Measurements from ENCODE around the gene SLC2A11. TPM values are rescaled to one million over a fixed set of nuclear protein-coding genes. Genes with fewer than 3 reads are reported as not detected.

SLC2A11 gene
- polyA plus RNA-seq, 3 donors: 1.3 to 3.3 (median 2.5) TPM

- no peak for TF ChIP-seq CTCF (IDR thresholded peaks at IDR 0.05)
These were observed 22.7 kb upstream of the SLC2A11 start for GRCh38 chr22:23834793-23835483.

GRCh38 chr22:23835484-23836144 lies 22.1 kb upstream of the SLC2A11 start:
- peak in 1 of 3 donors; percentile 2 for DNase-seq
- Histone ChIP-seq H3K36me3 (replicated peaks in 1 of 2; ENCODE audit: control insufficient read depth in 1 of 2, insufficient read depth in 2 of 2, low read length in 2 of 2) (peaks cover 51 to 60% of the 10 kb centered on the region in 2 donors), H3K4me1 (ENCODE audit: control insufficient read depth in 1 of 2, insufficient read depth in 2 of 2, low read length in 2 of 2) (peaks cover 16 to 17% of the 10 kb centered on the region in 2 donors), H3K79me2 (ENCODE audit: insufficient read depth, low read length) (no peaks in the 10 kb centered on the region), H3K27me3 (ENCODE audit: control insufficient read depth in 2 of 2, insufficient read depth in 2 of 2, low read length in 2 of 2) (no peaks in the 10 kb centered on the region), H3K9me3 (replicated peaks in 1 of 2; ENCODE audit: control insufficient read depth in 1 of 2, insufficient read depth in 1 of 2, low read length in 2 of 2) (no peaks in the 10 kb centered on the region), H2AFZ (ENCODE audit: insufficient read depth, low read depth, low read length, poor library complexity, severe bottlenecking) (no peak overlapping the region), H3K9ac (ENCODE audit: insufficient read depth, low read length, poor library complexity, severe bottlenecking) (no peak overlapping the region), H4K20me1 (ENCODE audit: insufficient read depth, low read length) (peaks cover 29% of the 10 kb centered on the region), H3K27ac (ENCODE audit: low read depth in 1 of 2, low read length in 2 of 2) (no peak overlapping the region), H3K4me3 (replicated peaks in 1 of 3; ENCODE audit: low read depth in 2 of 3, low read length in 3 of 3) (no peak overlapping the region), H3K4me2 (replicated peaks; ENCODE audit: extremely low read depth, low read length, poor library complexity, severe bottlenecking) (no peak overlapping the region)
- Mint-ChIP-seq H3K4me3 (no peak overlapping the region), H3K9me3 (no peaks in the 10 kb centered on the region), H3K4me1 (peaks cover 20% of the 10 kb centered on the region), H3K27ac (peak overlapping the region in 4 of 7 donors; percentile 8 to 79 (median 18)), H3K36me3 (peaks cover 31 to 61% of the 10 kb centered on the region in 2 donors), H3K27me3 (ENCODE audit: low read depth in 3 of 3) (peaks cover 1 to 8% (median 3%) of the 10 kb centered on the region in 3 donors)
- WGBS (ENCODE audit: insufficient coverage): 78% methylated on average over 3 of the region's 11 CpGs
- intact Hi-C loops (cut with micrococcal nuclease): loop anchor here in 1 of 2 donors (5.0 kb wide), 1 partner anchor 118 kb away; no protein-coding TSS in a partner anchor
- no peak for TF ChIP-seq CTCF (IDR thresholded peaks at IDR 0.05)

More at GRCh38 chr22:23834793-23835483, 22.7 kb upstream of the SLC2A11 start:
- Histone ChIP-seq H3K4me1 (ENCODE audit: control insufficient read depth in 1 of 2, insufficient read depth in 2 of 2, low read length in 2 of 2) (peaks cover 16 to 17% of the 10 kb centered on the region in 2 donors), H3K9ac (ENCODE audit: insufficient read depth, low read length, poor library complexity, severe bottlenecking) (no peak overlapping the region), H3K27me3 (ENCODE audit: control insufficient read depth in 2 of 2, insufficient read depth in 2 of 2, low read length in 2 of 2) (no peaks in the 10 kb centered on the region), H3K36me3 (replicated peaks in 1 of 2; ENCODE audit: control insufficient read depth in 1 of 2, insufficient read depth in 2 of 2, low read length in 2 of 2) (peaks cover 51 to 67% of the 10 kb centered on the region in 2 donors), H3K4me2 (replicated peaks; ENCODE audit: extremely low read depth, low read length, poor library complexity, severe bottlenecking) (no peak overlapping the region), H3K9me3 (replicated peaks in 1 of 2; ENCODE audit: control insufficient read depth in 1 of 2, insufficient read depth in 1 of 2, low read length in 2 of 2) (no peaks in the 10 kb centered on the region), H3K79me2 (ENCODE audit: insufficient read depth, low read length) (no peaks in the 10 kb centered on the region), H2AFZ (ENCODE audit: insufficient read depth, low read depth, low read length, poor library complexity, severe bottlenecking) (no peak overlapping the region), H3K27ac (ENCODE audit: low read depth in 1 of 2, low read length in 2 of 2) (no peak overlapping the region), H3K4me3 (replicated peaks in 1 of 3; ENCODE audit: low read depth in 2 of 3, low read length in 3 of 3) (no peak overlapping the region), H4K20me1 (ENCODE audit: insufficient read depth, low read length) (peaks cover 30% of the 10 kb centered on the region)
- Mint-ChIP-seq H3K9me3 (no peaks in the 10 kb centered on the region), H3K4me1 (peaks cover 20% of the 10 kb centered on the region), H3K4me3 (no peak overlapping the region), H3K27ac (peak overlapping the region in 2 of 7 donors; percentile 9 to 68), H3K27me3 (ENCODE audit: low read depth in 3 of 3) (peaks cover 1 to 8% (median 3%) of the 10 kb centered on the region in 3 donors), H3K36me3 (peaks cover 36 to 68% of the 10 kb centered on the region in 2 donors)
- 97% methylated on average over 9 of the region's 10 CpGs for WGBS (ENCODE audit: insufficient coverage)
- peak in 1 of 3 donors; percentile 3 for DNase-seq
- intact Hi-C loops (cut with micrococcal nuclease): loop anchor here in 1 of 2 donors (5.0 kb wide), 1 partner anchor 118 kb away; no protein-coding TSS in a partner anchor

Measured in CD14-positive monocyte (primary cell).